Natural killer cell (primary cell): ENCODE results near the gene C11orf98. TPM values are rescaled to one million over a fixed set of nuclear protein-coding genes. Genes with fewer than 3 reads are reported as not detected.

ENCODE experiments used
- ATAC-seq, 3 donors: fragments of 150-1000 bp in 2 of 3; fragments of 200-7000 bp in 1 of 3; cut with Tn5 transposase; 1 replicate in 1 of 3; 2 replicates in 2 of 3; pipeline ENCODE4 v1.10.0; 2021; ENCODE audit warnings: mild to moderate bottlenecking in 2 of 3, moderate library complexity in 2 of 3
- DNase-seq, 2 donors: peaks; one replicate each; pipeline versions ENCODE4 v3.0.0 to v3.0.0-alpha.2; 2013 to 2021; ENCODE audit warnings: mixed read lengths in 1 of 2
- H3K27ac ChIP-seq: one replicate; pipeline ENCODE4 v1.5.1; 2013; ENCODE audit warnings: mild to moderate bottlenecking, low read length
- H3K27me3 ChIP-seq: one replicate; pipeline ENCODE4 v1.6.1; 2013; ENCODE audit warnings: low read length; ENCODE audit not compliant: control insufficient read depth, insufficient read depth
- H3K36me3 ChIP-seq: one replicate; pipeline ENCODE4 v1.6.1; 2013; ENCODE audit warnings: low read length; ENCODE audit not compliant: control insufficient read depth, insufficient read depth
- H3K4me1 ChIP-seq: one replicate; pipeline ENCODE4 v1.6.1; 2013; ENCODE audit warnings: low read length; ENCODE audit not compliant: control insufficient read depth, insufficient read depth
- H3K4me3 ChIP-seq: one replicate; pipeline ENCODE4 v1.5.1; 2013; ENCODE audit warnings: low read length
- H3K9me3 ChIP-seq: one replicate; pipeline ENCODE4 v1.6.1; 2013; ENCODE audit warnings: low read length; ENCODE audit not compliant: control insufficient read depth, insufficient read depth
- H3K27ac Mint-ChIP-seq, 2 donors: one replicate each; pipeline ENCODE4 v1.8.0; 2022; ENCODE audit warnings: mild to moderate bottlenecking in 2 of 2, mixed read lengths in 2 of 2, moderate library complexity in 1 of 2
- H3K27me3 Mint-ChIP-seq, 2 donors: one replicate each; pipeline ENCODE4 v1.8.0; 2022; ENCODE audit warnings: low read depth in 2 of 2, mixed read lengths in 2 of 2
- H3K36me3 Mint-ChIP-seq: one replicate; pipeline ENCODE4 v1.8.0; 2022; ENCODE audit warnings: mixed read lengths
- H3K4me1 Mint-ChIP-seq, 2 donors: one replicate each; pipeline ENCODE4 v1.8.0; 2022; ENCODE audit warnings: mixed read lengths in 2 of 2
- H3K4me3 Mint-ChIP-seq: one replicate; pipeline ENCODE4 v1.8.0; 2022; ENCODE audit warnings: mild to moderate bottlenecking, moderate library complexity, mixed read lengths
- H3K9me3 Mint-ChIP-seq, 2 donors: one replicate each; pipeline ENCODE4 v1.8.0; 2022; ENCODE audit warnings: mixed read lengths in 2 of 2
- WGBS: methylation state at CpG from one replicate; pipeline ENCODE4 v1.1.7; 2013; ENCODE audit warnings: missing lambda C conversion rate; ENCODE audit not compliant: insufficient coverage; 5-methylcytosine and 5-hydroxymethylcytosine counted together
- intact Hi-C: fragments of 100-400 bp; cut with micrococcal nuclease; formaldehyde crosslinking; loops from one replicate; pipeline ENCODE4 v1.14.2; 2022
- total RNA-seq, 4 donors: library from RNA; stranded (reverse); fragments of 120-200 nt in 1 of 4; gene quantifications; one replicate each; pipeline versions ENCODE4 v1.2.3 to v1.2.4, GENCODE V29; 2013 to 2022
- TF ChIP-seq, protein P1 (sequence below): fragments of 200-600 bp; IDR thresholded peaks from one replicate; pipeline ENCODE4 v1.8.0; 2022; ENCODE audit warnings: antibody characterized with exemption

The C11orf98 gene
- total RNA-seq, 3 donors from 2014 or later (not counting 1 experiment from before 2014, with no cell fraction given) = 36.5 to 57.9 (median 39.1) TPM

DNA sequence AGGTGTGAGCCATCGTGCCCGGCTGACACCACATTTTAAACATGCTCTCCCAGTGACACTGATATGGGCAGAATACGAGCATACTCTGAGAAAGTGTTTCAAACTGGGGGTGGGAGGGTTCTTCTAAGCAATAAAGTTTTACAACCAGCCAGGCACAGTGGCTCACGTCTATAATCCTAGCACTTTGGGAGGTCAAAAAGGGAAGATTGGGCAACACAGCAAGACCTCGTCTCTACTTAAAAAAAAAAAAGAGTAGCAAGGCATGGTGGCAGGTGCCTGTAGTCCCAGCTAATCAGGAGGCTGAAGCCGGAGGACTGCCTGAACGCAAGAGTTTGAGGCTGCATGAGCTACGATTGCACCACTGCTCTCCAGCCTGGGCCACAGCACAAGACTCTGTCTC lies 20.8 kb downstream of the C11orf98 start:
- intact Hi-C loops = no loop called here
- 92% methylated on average over 8 of the region's 8 CpGs for WGBS
- Histone ChIP-seq H3K36me3 (peaks cover 32% of the 10 kb centered on the region), H3K27ac (no peak overlapping the region), H3K4me3 (no peak overlapping the region), H3K9me3 (no peaks in the 10 kb centered on the region), H3K27me3 (no peaks in the 10 kb centered on the region), H3K4me1 (peaks cover 43% of the 10 kb centered on the region)
- Mint-ChIP-seq H3K27me3 (no peaks in the 10 kb centered on the region), H3K27ac (peak overlapping the region in 1 of 2 donors; percentile 94), H3K36me3 (peaks cover 5% of the 10 kb centered on the region), H3K9me3 (no peaks in the 10 kb centered on the region), H3K4me1 (peaks cover 18 to 26% of the 10 kb centered on the region in 2 donors), H3K4me3 (peak overlapping the region; percentile 37)
- no peak for ATAC-seq
- TF ChIP-seq, protein P1, sequence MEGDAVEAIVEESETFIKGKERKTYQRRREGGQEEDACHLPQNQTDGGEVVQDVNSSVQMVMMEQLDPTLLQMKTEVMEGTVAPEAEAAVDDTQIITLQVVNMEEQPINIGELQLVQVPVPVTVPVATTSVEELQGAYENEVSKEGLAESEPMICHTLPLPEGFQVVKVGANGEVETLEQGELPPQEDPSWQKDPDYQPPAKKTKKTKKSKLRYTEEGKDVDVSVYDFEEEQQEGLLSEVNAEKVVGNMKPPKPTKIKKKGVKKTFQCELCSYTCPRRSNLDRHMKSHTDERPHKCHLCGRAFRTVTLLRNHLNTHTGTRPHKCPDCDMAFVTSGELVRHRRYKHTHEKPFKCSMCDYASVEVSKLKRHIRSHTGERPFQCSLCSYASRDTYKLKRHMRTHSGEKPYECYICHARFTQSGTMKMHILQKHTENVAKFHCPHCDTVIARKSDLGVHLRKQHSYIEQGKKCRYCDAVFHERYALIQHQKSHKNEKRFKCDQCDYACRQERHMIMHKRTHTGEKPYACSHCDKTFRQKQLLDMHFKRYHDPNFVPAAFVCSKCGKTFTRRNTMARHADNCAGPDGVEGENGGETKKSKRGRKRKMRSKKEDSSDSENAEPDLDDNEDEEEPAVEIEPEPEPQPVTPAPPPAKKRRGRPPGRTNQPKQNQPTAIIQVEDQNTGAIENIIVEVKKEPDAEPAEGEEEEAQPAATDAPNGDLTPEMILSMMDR = no peak
- DNase-seq = no peak

DNA sequence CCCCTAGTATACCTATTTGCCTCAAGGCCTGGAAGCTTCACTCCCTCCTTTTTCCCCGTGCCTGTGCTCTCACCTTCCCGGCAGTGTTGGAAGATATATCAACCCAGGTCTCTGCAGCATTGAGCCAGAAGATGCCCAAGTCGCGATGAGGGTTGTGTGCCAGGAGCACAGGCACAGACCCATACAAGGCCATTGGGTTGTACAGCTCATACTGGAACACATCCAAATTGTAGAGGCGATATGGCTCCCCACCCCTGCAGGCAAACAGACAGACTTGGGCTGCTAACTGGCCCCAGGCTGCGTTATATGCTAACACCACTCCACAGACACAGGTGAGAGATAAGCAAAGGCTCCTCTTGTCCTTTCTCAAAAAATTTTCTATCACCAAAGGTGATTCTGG lies 32.5 kb downstream of the C11orf98 start:
- H3K4me1 ChIP-seq = peaks cover 9% of the 10 kb centered on the region
- ATAC-seq (no peak), DNase-seq (no peak)
- Mint-ChIP-seq H3K4me3 (no peak overlapping the region), H3K4me1 (peaks cover 10 to 15% of the 10 kb centered on the region in 2 donors), H3K27ac (peak overlapping the region in 1 of 2 donors; percentile 45), H3K9me3 (no peaks in the 10 kb centered on the region), H3K36me3 (no peaks in the 10 kb centered on the region), H3K27me3 (no peaks in the 10 kb centered on the region)
- no peaks in the 10 kb centered on the region for H3K27me3 ChIP-seq
- H3K27ac ChIP-seq = no peak overlapping the region
- intact Hi-C loops = no loop called here
- no peaks in the 10 kb centered on the region for H3K9me3 ChIP-seq
- peaks cover 80% of the 10 kb centered on the region for H3K36me3 ChIP-seq
- 99% methylated on average over 6 of the region's 6 CpGs for WGBS
- TF ChIP-seq, protein P1 = no peak
- H3K4me3 ChIP-seq = no peak overlapping the region

DNA sequence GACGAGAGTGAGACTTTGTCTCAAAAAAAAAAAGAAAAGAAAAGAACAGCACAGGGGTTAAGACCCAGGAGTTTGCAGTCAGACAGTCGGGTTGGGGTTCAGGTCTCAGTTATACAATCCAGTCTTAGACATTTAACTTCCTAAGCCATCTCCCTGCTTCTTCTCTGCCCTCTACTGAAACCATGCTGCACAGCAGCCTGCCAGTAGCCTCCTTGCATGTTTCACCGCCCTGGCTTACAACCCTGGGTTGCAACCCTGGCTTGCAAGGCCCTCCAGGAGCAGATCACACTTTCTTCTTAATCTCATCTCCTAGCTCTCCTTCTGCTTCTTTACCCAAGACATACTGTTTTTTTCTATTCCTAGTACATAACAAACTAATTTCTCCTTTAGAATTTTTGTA lies 37.3 kb downstream of the C11orf98 start:
- Mint-ChIP-seq H3K4me1 (peaks cover 0 to 5% of the 10 kb centered on the region in 2 donors), H3K4me3 (no peak overlapping the region), H3K27me3 (no peaks in the 10 kb centered on the region), H3K36me3 (no peaks in the 10 kb centered on the region), H3K9me3 (no peaks in the 10 kb centered on the region), H3K27ac (peak overlapping the region in 1 of 2 donors; percentile 10)
- intact Hi-C loops = no loop called here
- Histone ChIP-seq H3K4me3 (no peak overlapping the region), H3K27me3 (no peaks in the 10 kb centered on the region), H3K9me3 (no peaks in the 10 kb centered on the region), H3K4me1 (no peaks in the 10 kb centered on the region), H3K36me3 (peaks cover 70% of the 10 kb centered on the region), H3K27ac (no peak overlapping the region)
- ATAC-seq = peak in 2 of 3 donors; percentile 36 to 38
- DNase-seq = peak in 1 of 2 donors; percentile 33
- TF ChIP-seq, protein P1 = no peak
- whole genome bisulfite sequencing = 96% methylated on average over 3 of the region's 3 CpGs

DNA sequence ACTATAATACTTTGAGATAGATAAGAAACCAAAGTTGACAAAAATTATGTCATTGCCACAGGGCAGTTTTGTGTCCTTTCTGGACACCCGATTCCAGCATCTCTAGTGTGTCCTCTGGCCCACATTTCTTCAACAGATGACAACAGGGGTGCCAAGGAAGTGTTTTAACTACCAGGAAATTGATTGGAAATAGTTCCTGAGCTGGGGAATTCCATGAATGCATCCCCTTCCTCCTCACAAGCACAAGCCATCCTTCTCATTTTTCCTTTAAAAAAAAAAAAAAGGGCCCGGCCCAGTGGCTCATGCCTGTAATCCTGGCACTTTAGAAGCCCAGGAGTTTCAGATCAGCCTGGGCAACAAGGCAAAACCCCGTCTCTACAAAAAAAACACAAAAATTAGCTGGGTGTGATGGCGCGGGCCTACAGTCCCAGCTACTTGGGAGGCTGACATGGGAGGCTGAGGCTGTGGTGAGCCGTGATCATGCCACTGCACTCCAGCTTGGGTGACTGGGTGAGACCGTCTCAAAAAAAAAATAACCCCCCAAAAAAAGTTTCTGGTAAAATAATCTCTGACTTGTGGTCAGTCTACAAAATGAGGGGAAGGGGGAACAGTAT lies 42.4 kb downstream of the C11orf98 start:
- Mint-ChIP-seq H3K4me1 (peaks cover 17 to 21% of the 10 kb centered on the region in 2 donors), H3K9me3 (no peaks in the 10 kb centered on the region), H3K27ac (peak overlapping the region; percentile 94 to 98), H3K27me3 (no peaks in the 10 kb centered on the region), H3K36me3 (no peaks in the 10 kb centered on the region), H3K4me3 (peak overlapping the region; percentile 92)
- TF ChIP-seq, protein P1 = no peak
- peak overlapping the region; percentile 97 for H3K27ac ChIP-seq
- H3K27me3 ChIP-seq = no peaks in the 10 kb centered on the region
- intact Hi-C loops = loop anchor here (2.0 kb wide), 1 partner anchor 24 kb away; the partner anchor contains the start of gene GANAB
- peaks cover 20% of the 10 kb centered on the region for H3K4me1 ChIP-seq
- H3K4me3 ChIP-seq = no peak overlapping the region
- DNase-seq (peak in 1 of 2 donors; percentile 44), ATAC-seq (no peak)
- WGBS = 91% methylated on average over 5 of the region's 7 CpGs
- peaks cover 23% of the 10 kb centered on the region for H3K36me3 ChIP-seq
- H3K9me3 ChIP-seq = no peaks in the 10 kb centered on the region
